ENCODE results near the gene OSGEP.

The OSGEP gene

DNA sequence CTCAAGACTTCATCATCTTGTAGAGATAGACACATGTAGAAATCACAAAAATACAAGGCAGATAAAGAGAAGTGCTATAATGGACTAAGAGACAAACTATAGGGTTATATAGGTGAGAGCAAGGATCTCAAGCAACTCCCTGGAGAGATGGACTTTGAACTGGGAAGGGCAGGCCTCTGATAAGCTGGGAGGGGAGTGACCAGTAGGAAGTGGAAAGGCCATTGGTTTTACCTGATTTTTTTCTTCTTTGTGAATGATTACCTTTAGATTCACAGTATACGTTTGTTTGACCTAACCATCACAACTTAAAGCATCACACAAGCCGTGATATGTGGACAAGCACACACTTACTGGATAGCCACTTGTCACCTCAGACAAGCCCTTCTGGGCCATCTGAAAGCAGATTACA is 36.1 kb downstream of the OSGEP start:
- Histone ChIP-seq H3K4me3 (ENCODE audit: insufficient read depth, low read depth, low read length, poor library complexity, severe bottlenecking) (no peak overlapping the region), H3K36me3 (ENCODE audit: control insufficient read depth, insufficient read depth, low read length) (no peaks in the 10 kb centered on the region), H3K4me1 (ENCODE audit: control insufficient read depth, insufficient read depth, low read length, poor library complexity, severe bottlenecking) (no peaks in the 10 kb centered on the region), H3K27ac (ENCODE audit: insufficient read depth, low read length, poor library complexity, severe bottlenecking) (no peak overlapping the region), H3K9me3 (ENCODE audit: control insufficient read depth, low read length) (no peaks in the 10 kb centered on the region), H3K27me3 (replicated peaks; ENCODE audit: control insufficient read depth, insufficient read depth, low read length, poor library complexity, severe bottlenecking) (no peaks in the 10 kb centered on the region)
- DNase-seq = no peak

DNA sequence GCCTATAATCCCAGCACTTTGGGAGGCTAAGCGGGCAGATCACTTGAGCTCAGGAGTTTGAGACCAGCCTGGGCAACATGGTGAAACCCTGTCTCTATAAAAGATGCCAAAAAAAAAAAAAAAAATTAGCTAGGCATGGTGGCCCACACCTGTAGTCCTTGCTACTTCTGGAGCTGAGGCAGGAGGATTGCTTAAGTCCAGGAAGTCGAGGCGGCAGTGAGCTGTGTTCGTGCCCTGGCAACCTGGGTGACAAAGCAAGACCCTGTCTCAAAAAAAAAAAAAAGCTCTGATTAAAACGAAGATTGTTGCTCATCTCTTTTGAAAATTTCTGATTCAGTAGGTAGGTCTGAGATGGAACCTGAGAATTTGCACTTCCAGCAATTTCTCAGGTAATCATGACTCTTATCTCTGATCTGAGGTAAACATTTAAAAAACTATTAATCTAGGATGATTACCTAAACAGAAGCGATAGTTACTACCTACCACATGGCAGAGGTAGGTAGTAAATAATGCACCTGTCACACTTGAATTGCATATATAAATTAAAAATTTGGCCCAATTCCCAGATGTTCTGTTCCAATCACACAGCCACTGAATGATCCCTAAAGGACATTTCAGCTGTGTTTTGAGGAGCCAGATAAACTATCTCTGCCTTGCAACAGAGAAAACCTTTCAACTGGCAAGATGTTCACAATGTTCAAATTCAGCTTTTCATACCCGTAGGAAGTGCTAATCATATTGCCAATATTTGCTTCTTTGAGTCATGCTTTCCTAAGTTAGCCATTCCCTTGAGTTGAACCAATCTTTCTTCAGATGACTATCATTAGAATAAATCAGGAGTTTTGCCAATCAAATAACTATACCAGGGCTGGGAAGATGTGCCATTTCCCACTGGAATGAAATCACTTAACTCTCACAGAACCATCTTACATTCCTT is 37.1 kb downstream of the OSGEP start:
- no peak for DNase-seq
- Histone ChIP-seq H3K9me3 (ENCODE audit: control insufficient read depth, low read length) (no peaks in the 10 kb centered on the region), H3K36me3 (ENCODE audit: control insufficient read depth, insufficient read depth, low read length) (no peaks in the 10 kb centered on the region), H3K4me1 (ENCODE audit: control insufficient read depth, insufficient read depth, low read length, poor library complexity, severe bottlenecking) (peaks cover 6% of the 10 kb centered on the region), H3K4me3 (ENCODE audit: insufficient read depth, low read depth, low read length, poor library complexity, severe bottlenecking) (no peak overlapping the region), H3K27ac (ENCODE audit: insufficient read depth, low read length, poor library complexity, severe bottlenecking) (no peak overlapping the region), H3K27me3 (replicated peaks; ENCODE audit: control insufficient read depth, insufficient read depth, low read length, poor library complexity, severe bottlenecking) (no peaks in the 10 kb centered on the region)

DNA sequence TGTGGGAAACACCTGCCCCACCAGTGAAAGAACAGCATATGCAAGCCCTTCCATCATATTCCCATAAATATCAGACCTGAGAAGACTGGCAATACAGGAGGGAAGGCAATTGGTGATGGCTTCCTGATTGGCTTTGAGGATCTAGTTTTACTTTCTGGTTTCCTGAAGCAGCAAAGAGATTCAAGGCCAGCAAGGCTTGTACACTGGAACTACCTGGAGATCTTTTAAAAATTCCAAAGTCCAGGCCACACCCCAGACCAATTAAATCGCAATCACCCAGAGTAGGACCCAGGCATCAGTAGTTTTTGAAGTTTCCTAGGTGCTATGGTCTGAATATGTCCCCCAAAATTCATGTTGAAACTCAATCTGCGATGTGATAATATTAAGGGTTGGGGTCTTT is 38.4 kb downstream of the OSGEP start:
- DNase-seq = no peak
- peaks cover 6% of the 10 kb centered on the region for H3K4me1 ChIP-seq (ENCODE audit: control insufficient read depth, insufficient read depth, low read length, poor library complexity, severe bottlenecking)
- H3K9me3 ChIP-seq (ENCODE audit: control insufficient read depth, low read length) = no peaks in the 10 kb centered on the region
- no peaks in the 10 kb centered on the region for H3K36me3 ChIP-seq (ENCODE audit: control insufficient read depth, insufficient read depth, low read length)
- H3K27me3 ChIP-seq (replicated peaks; ENCODE audit: control insufficient read depth, insufficient read depth, low read length, poor library complexity, severe bottlenecking) = no peaks in the 10 kb centered on the region
- H3K4me3 ChIP-seq (ENCODE audit: insufficient read depth, low read depth, low read length, poor library complexity, severe bottlenecking) = no peak overlapping the region
- H3K27ac ChIP-seq (ENCODE audit: insufficient read depth, low read length, poor library complexity, severe bottlenecking) = no peak overlapping the region

DNA sequence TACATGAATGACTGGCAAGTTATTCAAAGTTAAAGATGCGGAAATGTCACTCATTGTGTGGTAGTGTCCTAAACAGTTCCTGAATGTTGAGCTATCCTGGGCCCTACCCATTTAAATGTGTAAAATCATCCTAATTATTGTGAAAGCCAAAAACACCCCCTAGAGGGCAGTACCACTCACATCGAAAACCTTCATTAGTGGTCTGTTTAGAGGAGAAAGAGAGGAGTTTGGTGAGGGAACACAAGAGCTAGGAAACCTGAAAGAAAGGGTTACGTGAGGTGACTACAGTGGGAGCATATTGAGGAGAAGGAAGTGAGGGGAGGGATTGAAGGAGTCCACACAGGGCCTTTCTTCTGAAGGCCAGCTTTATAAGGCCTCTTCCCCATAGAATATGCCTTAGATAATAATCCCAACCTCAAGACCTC is 38.8 kb downstream of the OSGEP start:
- Histone ChIP-seq H3K36me3 (ENCODE audit: control insufficient read depth, insufficient read depth, low read length) (no peaks in the 10 kb centered on the region), H3K4me3 (ENCODE audit: insufficient read depth, low read depth, low read length, poor library complexity, severe bottlenecking) (no peak overlapping the region), H3K27ac (ENCODE audit: insufficient read depth, low read length, poor library complexity, severe bottlenecking) (no peak overlapping the region), H3K9me3 (ENCODE audit: control insufficient read depth, low read length) (no peaks in the 10 kb centered on the region), H3K4me1 (ENCODE audit: control insufficient read depth, insufficient read depth, low read length, poor library complexity, severe bottlenecking) (peaks cover 6% of the 10 kb centered on the region), H3K27me3 (replicated peaks; ENCODE audit: control insufficient read depth, insufficient read depth, low read length, poor library complexity, severe bottlenecking) (no peaks in the 10 kb centered on the region)
- DNase-seq = peak in 1 of 3 donors; percentile 6

DNA sequence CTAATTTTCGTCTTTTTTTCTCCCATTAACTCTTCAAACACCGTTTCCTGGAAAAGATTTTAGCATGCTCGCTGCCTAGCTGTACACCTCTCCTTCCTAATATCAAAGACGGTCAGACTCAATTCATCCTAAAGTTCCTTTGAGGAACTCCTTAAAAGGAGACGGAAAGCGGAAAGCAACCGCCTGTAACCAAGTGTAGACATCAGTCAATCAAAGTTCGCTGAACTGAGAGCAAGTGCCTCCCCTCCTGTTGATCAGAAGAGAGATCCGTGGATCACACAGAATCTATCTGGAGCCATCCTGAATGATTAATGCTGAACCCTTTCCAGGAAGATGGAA is 40.9 kb downstream of the OSGEP start:
- Histone ChIP-seq H3K36me3 (ENCODE audit: control insufficient read depth, insufficient read depth, low read length) (no peaks in the 10 kb centered on the region), H3K9me3 (ENCODE audit: control insufficient read depth, low read length) (no peaks in the 10 kb centered on the region), H3K27me3 (replicated peaks; ENCODE audit: control insufficient read depth, insufficient read depth, low read length, poor library complexity, severe bottlenecking) (no peaks in the 10 kb centered on the region), H3K4me1 (ENCODE audit: control insufficient read depth, insufficient read depth, low read length, poor library complexity, severe bottlenecking) (peaks cover 6% of the 10 kb centered on the region), H3K4me3 (ENCODE audit: insufficient read depth, low read depth, low read length, poor library complexity, severe bottlenecking) (peak overlapping the region; percentile 95), H3K27ac (ENCODE audit: insufficient read depth, low read length, poor library complexity, severe bottlenecking) (peak overlapping the region; percentile 85)
- no peak for DNase-seq

DNA sequence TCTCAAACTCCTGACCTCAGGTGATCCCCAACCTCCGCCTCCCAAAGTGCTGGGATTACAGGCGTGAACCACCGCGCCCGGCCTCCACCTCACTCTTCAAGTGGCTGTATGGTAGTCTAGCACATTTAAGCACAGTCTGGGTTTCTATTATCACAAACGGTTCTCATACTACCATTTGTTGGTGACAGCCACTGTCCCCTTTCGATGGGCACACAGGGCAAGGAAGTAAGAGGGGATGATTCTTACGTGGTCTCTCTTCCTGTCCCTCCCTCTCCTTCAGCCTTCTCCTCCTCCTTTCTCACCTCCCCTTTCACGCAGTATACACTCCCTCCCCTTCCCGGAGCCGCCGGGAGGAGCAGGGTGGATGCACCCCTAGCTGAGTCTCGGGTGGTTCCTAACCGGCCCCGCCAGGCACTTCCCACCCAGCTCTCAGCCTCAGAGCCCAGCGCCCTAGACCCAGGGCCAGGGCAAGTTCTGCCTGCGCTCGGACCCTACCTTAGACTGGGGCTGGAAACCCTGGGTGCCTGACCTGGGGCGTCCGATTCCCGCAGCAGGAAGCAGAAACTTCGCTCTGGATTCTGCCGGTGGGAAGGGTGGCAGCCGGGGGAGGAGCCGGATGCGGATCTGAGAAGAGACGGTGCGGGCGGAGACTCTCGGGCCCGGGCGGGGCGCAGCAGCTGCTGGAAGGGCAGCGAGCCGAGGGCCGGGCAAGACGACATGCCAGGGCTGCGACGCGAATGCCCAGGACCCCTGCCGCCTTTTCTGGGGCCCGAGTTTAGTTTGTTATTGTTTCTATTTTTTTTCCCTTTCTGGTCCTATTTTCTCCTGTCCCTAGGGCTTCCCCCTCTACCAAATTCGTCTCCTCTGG is 41.5 kb downstream of the OSGEP start, which contains the start of gene TEP1:
Gene TEP1 (minus strand): TSS at position 626 of the 868 bp plus-strand sequence. CDS start 5,062 bp downstream, outside the sequence.
- peak; percentile 43 to 62 (median 51) for DNase-seq
- Histone ChIP-seq H3K4me3 (ENCODE audit: insufficient read depth, low read depth, low read length, poor library complexity, severe bottlenecking) (peak within 1 kb of the TSS; percentile 95), H3K4me1 (ENCODE audit: control insufficient read depth, insufficient read depth, low read length, poor library complexity, severe bottlenecking) (peaks cover 6% of the 10 kb centered on the region), H3K9me3 (ENCODE audit: control insufficient read depth, low read length) (no peaks in the 10 kb centered on the region), H3K36me3 (ENCODE audit: control insufficient read depth, insufficient read depth, low read length) (peaks cover 3% of the 10 kb centered on the region), H3K27ac (ENCODE audit: insufficient read depth, low read length, poor library complexity, severe bottlenecking) (peak within 1 kb of the TSS; percentile 85), H3K27me3 (replicated peaks; ENCODE audit: control insufficient read depth, insufficient read depth, low read length, poor library complexity, severe bottlenecking) (no peaks in the 10 kb centered on the region)

DNA sequence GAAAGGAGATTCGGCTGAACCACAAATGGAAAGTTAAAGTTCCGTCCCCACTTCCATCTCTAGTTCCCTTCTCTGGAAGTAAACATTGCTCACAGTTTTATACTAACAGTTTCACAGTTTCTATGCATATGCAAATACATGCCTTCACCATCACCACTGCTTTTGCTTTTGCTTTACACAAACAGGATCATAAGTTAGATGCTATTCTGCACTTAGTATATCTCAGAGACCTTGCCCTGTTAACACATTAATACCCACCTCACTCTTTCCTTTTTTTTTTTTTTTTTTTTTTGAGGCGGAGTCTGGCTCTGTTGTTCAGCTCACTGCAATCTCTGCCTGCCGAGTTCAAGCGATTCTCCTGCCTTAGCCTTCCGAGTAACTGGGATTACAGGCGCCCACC is 42.2 kb downstream of the OSGEP start:
- Histone ChIP-seq H3K4me1 (ENCODE audit: control insufficient read depth, insufficient read depth, low read length, poor library complexity, severe bottlenecking) (peaks cover 6% of the 10 kb centered on the region), H3K27me3 (replicated peaks; ENCODE audit: control insufficient read depth, insufficient read depth, low read length, poor library complexity, severe bottlenecking) (no peaks in the 10 kb centered on the region), H3K9me3 (ENCODE audit: control insufficient read depth, low read length) (no peaks in the 10 kb centered on the region), H3K4me3 (ENCODE audit: insufficient read depth, low read depth, low read length, poor library complexity, severe bottlenecking) (peak overlapping the region; percentile 95), H3K36me3 (ENCODE audit: control insufficient read depth, insufficient read depth, low read length) (peaks cover 9% of the 10 kb centered on the region), H3K27ac (ENCODE audit: insufficient read depth, low read length, poor library complexity, severe bottlenecking) (peak overlapping the region; percentile 85)
- no peak for DNase-seq

DNA sequence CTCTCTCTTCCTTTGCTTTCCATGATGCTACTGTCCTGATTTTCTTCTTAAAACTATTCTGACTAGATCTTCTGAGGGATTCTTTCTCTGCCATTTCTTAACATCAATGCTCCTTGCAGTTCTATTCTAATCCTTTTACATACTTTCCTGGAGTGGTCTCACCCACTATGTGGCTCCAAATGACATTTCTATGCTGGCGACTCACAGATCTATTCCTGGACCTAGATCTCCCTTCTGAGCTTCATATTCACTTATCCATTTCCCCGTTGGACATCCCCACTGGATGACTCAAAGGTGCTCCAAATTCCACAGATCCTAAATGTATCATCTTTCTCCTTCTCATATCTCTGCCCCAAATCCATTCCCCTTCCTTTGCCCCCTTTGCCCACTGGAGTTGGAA is 45.4 kb downstream of the OSGEP start:
- H3K36me3 ChIP-seq (ENCODE audit: control insufficient read depth, insufficient read depth, low read length) = peaks cover 39% of the 10 kb centered on the region

DNA sequence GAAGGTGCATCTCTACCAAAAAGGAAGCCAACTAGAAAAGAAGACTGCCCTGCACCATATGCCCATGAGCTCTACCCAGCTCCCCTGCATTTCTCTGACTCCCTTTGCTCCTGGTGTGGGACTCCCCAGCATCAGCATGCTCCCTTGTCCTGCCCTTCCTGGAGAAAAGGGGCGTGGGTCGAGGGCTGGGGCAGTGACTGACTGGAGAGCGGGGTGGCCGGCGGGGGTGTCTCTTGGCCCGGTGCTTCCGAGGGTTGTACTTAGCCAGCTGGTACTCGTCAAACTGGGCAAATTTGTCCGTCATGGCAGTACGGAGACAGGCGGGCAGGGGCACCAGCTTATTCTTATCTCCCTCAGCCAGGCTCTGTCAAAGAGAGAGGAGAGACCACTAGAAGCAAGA is 51.1 kb downstream of the OSGEP start:
- Histone ChIP-seq H3K4me3 (ENCODE audit: insufficient read depth, low read depth, low read length, poor library complexity, severe bottlenecking) (no peak overlapping the region), H3K36me3 (ENCODE audit: control insufficient read depth, insufficient read depth, low read length) (peaks cover 76% of the 10 kb centered on the region), H3K27ac (ENCODE audit: insufficient read depth, low read length, poor library complexity, severe bottlenecking) (no peak overlapping the region), H3K4me1 (ENCODE audit: control insufficient read depth, insufficient read depth, low read length, poor library complexity, severe bottlenecking) (no peaks in the 10 kb centered on the region), H3K27me3 (replicated peaks; ENCODE audit: control insufficient read depth, insufficient read depth, low read length, poor library complexity, severe bottlenecking) (no peaks in the 10 kb centered on the region), H3K9me3 (ENCODE audit: control insufficient read depth, low read length) (no peaks in the 10 kb centered on the region)
- no peak for DNase-seq

More for the DNA sequence above, 45.4 kb downstream of the OSGEP start:
- Histone ChIP-seq H3K4me1 (ENCODE audit: control insufficient read depth, insufficient read depth, low read length, poor library complexity, severe bottlenecking) (peaks cover 6% of the 10 kb centered on the region), H3K4me3 (ENCODE audit: insufficient read depth, low read depth, low read length, poor library complexity, severe bottlenecking) (no peak overlapping the region), H3K27me3 (replicated peaks; ENCODE audit: control insufficient read depth, insufficient read depth, low read length, poor library complexity, severe bottlenecking) (no peaks in the 10 kb centered on the region), H3K9me3 (ENCODE audit: control insufficient read depth, low read length) (no peaks in the 10 kb centered on the region), H3K27ac (ENCODE audit: insufficient read depth, low read length, poor library complexity, severe bottlenecking) (no peak overlapping the region)
- no peak for DNase-seq

All from effector memory CD4-positive, alpha-beta T cell (primary cell).